ENCODE measurements around the gene LMF1. TPM values are rescaled to one million over a fixed set of nuclear protein-coding genes. Genes with fewer than 3 reads are reported as not detected.

The LMF1 gene
- total and polyA plus RNA-seq, 2 of the 8 experiments (the other 6 are each of a cell fraction or from before 2014, with no cell fraction given), result 3.5 to 9.1 TPM

- ChIA-PET CTCF (ENCODE audit: partially characterized antibody) (interaction anchor here (1.8 kb wide), 1 partner anchor 81 kb away, joined by 5 read pairs; no protein-coding TSS in a partner anchor), POLR2A (ENCODE audit: partially characterized antibody) (interaction anchor here (0.9 kb wide), 1 partner anchor 229 kb away, joined by 3 read pairs; no protein-coding TSS in a partner anchor)
- Histone ChIP-seq H3K79me2 (ENCODE audit: control insufficient read depth in 1 of 2, insufficient read depth in 2 of 2, low read length in 2 of 2) (no peaks in the 10 kb centered on the region), H4K8ac (ENCODE audit: extremely low read depth, insufficient read depth, low read length) (peak overlapping the region; percentile 25), H3K14ac (ENCODE audit: insufficient read length) (no peak overlapping the region), H3K4me1 (replicated peaks in 1 of 4; ENCODE audit: control insufficient read depth in 3 of 4, insufficient read depth in 4 of 4, low read length in 3 of 4) (peaks cover 0 to 10% (median 6%) of the 10 kb centered on the region in 4 experiments; a peak in 6 of 7 replicates), H3K36me3 (ENCODE audit: control insufficient read depth in 2 of 4, insufficient read depth in 4 of 4, low read length in 3 of 4) (no peaks in the 10 kb centered on the region), H2BK12ac (ENCODE audit: low read depth, low read length) (no peak overlapping the region), H2AK5ac (ENCODE audit: low read depth, low read length) (no peak overlapping the region), H2BK5ac (ENCODE audit: low read depth, low read length) (no peak overlapping the region), H3K9ac (replicated peaks in 1 of 4; ENCODE audit: extremely low read depth in 1 of 4, low read depth in 3 of 4, low read length in 3 of 4) (no peak overlapping the region), H3K27ac (ENCODE audit: low read depth, low read length) (no peak overlapping the region), H3K79me1 (ENCODE audit: low read depth, low read length) (no peaks in the 10 kb centered on the region; the same call in 1 of the 2 replicates), H3K27me3 (replicated peaks in 1 of 4; ENCODE audit: control insufficient read depth in 3 of 4, extremely low read depth in 1 of 4, insufficient read depth in 3 of 4, low read length in 3 of 4) (peaks cover 2 to 42% (median 21%) of the 10 kb centered on the region in 4 experiments), H3K4me3 (ENCODE audit: extremely low read depth in 1 of 4, insufficient read depth in 2 of 4, low read depth in 3 of 4, low read length in 4 of 4) (no peak overlapping the region), H3K4me2 (ENCODE audit: insufficient read depth in 1 of 2, low read depth in 2 of 2, low read length in 2 of 2) (no peak overlapping the region), H3K56ac (replicated peaks; ENCODE audit: insufficient read length, low read depth, low read length) (no peak overlapping the region), H4K91ac (replicated peaks; ENCODE audit: insufficient read length, low read length) (no peak overlapping the region), H3K23me2 (ENCODE audit: low read depth, low read length) (peaks cover 11% of the 10 kb centered on the region; the same call in 1 of the 2 replicates), H2AFZ (ENCODE audit: low read length) (no peak overlapping the region), H2BK20ac (ENCODE audit: low read length) (no peak overlapping the region), H3K23ac (ENCODE audit: insufficient read length) (no peak overlapping the region), H2BK15ac (ENCODE audit: low read length) (no peak overlapping the region), H4K20me1 (replicated peaks in 1 of 2; ENCODE audit: control insufficient read depth in 1 of 2, insufficient read depth in 2 of 2, low read length in 2 of 2) (peaks cover 0 to 4% of the 10 kb centered on the region in 2 experiments), H3K18ac (ENCODE audit: extremely low read depth, low read length) (no peak overlapping the region), H3K9me3 (ENCODE audit: insufficient read depth in 2 of 2, low read depth in 1 of 2, low read length in 1 of 2) (no peaks in the 10 kb centered on the region), H2BK120ac (replicated peaks; ENCODE audit: low read depth, low read length) (no peak overlapping the region), H3K4ac (replicated peaks; ENCODE audit: insufficient read length, low read depth, low read length) (no peak overlapping the region), H4K5ac (ENCODE audit: insufficient read length, low read depth, low read length) (no peak overlapping the region)
- DNase-seq (ENCODE audit: low read depth in 1 of 2, low spot score in 2 of 2) (no peak), FAIRE-seq (no peak)
- 85% methylated on average over 17 of the region's 21 CpGs; no CpG with 5 or more reads in 1 of the 2 experiments for WGBS, 2 experiments (ENCODE audit: extremely low coverage in 1 of 2, insufficient coverage in 1 of 2, insufficient read length in 1 of 2, insufficient replicate concordance in 2 of 2, low coverage in 1 of 2, low lambda C conversion rate in 2 of 2, missing lambda C conversion rate in 1 of 2)
- TF ChIP-seq CEBPB (IDR thresholded peaks at IDR 0.05; ENCODE audit: low read depth, low read length), result no peak
- no peak for TF ChIP-seq NRF1 (IDR thresholded peaks at IDR 0.05; ENCODE audit: low read depth, low read length)
- no peak for TF ChIP-seq SIN3A (conservative IDR thresholded peaks at IDR 0.05 in 1 of 2, IDR thresholded peaks at IDR 0.05 in 1 of 2; ENCODE audit: low read depth in 1 of 2, low read length in 2 of 2)
- TF ChIP-seq CBX5 (IDR thresholded peaks at IDR 0.05; ENCODE audit: low read depth, low read length), result no peak
- TF ChIP-seq CREB1 (IDR thresholded peaks at IDR 0.05), result no peak
- no peak for TF ChIP-seq TCF12 (IDR thresholded peaks at IDR 0.05; ENCODE audit: low read depth, low read length)
- TF ChIP-seq FOSL1 (IDR thresholded peaks at IDR 0.05; ENCODE audit: insufficient read depth, low read depth, low read length), result no peak
- no peak for TF ChIP-seq SAP30 (IDR thresholded peaks at IDR 0.05; ENCODE audit: insufficient read depth, insufficient replicate concordance, low read length)
- no peak for TF ChIP-seq TBP (IDR thresholded peaks at IDR 0.05; ENCODE audit: low read depth, low read length)
- TF ChIP-seq RNF2 (IDR thresholded peaks at IDR 0.05; ENCODE audit: borderline replicate concordance, low read depth, low read length, missing control alignments, poor library complexity, severe bottlenecking), result no peak
- TF ChIP-seq PHF8 (conservative IDR thresholded peaks at IDR 0.05; ENCODE audit: low read depth, low read length), result no peak
- no peak for TF ChIP-seq RXRA (IDR thresholded peaks at IDR 0.05; ENCODE audit: insufficient read depth, low read depth, low read length)
- TF ChIP-seq ZNF274 (IDR thresholded peaks at IDR 0.05; ENCODE audit: borderline replicate concordance, extremely low read depth, low read length), result no peak
These were observed 3.3 kb upstream of the LMF1 start for GRCh38 chr16:974001-974601.

Data from H1 (cell line).